Fibroblast of lung (primary cell): Measurements from ENCODE around the gene SKIC8.

ENCODE experiments used
- CTCF ChIP-seq, 2 donors: IDR thresholded peaks in 1 of 2; conservative IDR thresholded peaks in 1 of 2; 1 replicate in 1 of 2; 2 replicates in 1 of 2; pipeline ENCODE4 v1.5.1; 2011 to 2012; ENCODE audit warnings: low read length in 2 of 2, control low read depth in 1 of 2, inconsistent platforms in 1 of 2, low read depth in 1 of 2, mild to moderate bottlenecking in 1 of 2
- EZH2 ChIP-seq: IDR thresholded peaks from 2 replicates; pipeline ENCODE4 v1.5.1; 2012; ENCODE audit warnings: low read length, control low read depth, mild to moderate bottlenecking; ENCODE audit errors: missing control alignments

GRCh38 chr15:78243058-78243457 is 56.4 kb downstream of the SKIC8 start:
- TF ChIP-seq CTCF (conservative IDR thresholded peaks at IDR 0.05 in 1 of 2, IDR thresholded peaks at IDR 0.05 in 1 of 2; ENCODE audit: low read depth in 1 of 2, low read length in 2 of 2): no peak
- TF ChIP-seq EZH2: no peak
